Activated naive CD4-positive, alpha-beta T cell treated with anti-CD3 and anti-CD28 coated beads, Interleukin-2, amount 50 U/mL, for 72 hours (primary cell): ENCODE measurements around the gene ANKRD27. TPM values are rescaled to one million over a fixed set of nuclear protein-coding genes. Genes with fewer than 3 reads are reported as not detected.
"Not testable (repeated sequence)": the region's sequence is repeated elsewhere in the genome, so short reads cannot be mapped to it uniquely, and the experiment has no call there.

ENCODE experiments used
- ATAC-seq, 2 donors: fragments of 150-1000 bp; cut with Tn5 transposase; 2 replicates each; pipeline ENCODE4 v1.10.0; 2021; ENCODE audit warnings: mild to moderate bottlenecking in 2 of 2, moderate library complexity in 2 of 2
- DNase-seq, 2 donors: peaks; one replicate each; pipeline ENCODE4 v3.0.0; 2021 to 2022; ENCODE audit warnings: low spot score in 2 of 2
- H3K27ac Mint-ChIP-seq, 2 donors: one replicate each; pipeline ENCODE4 v1.8.0; 2022; ENCODE audit warnings: mild to moderate bottlenecking in 2 of 2, mixed read lengths in 2 of 2
- H3K36me3 Mint-ChIP-seq, 2 donors: one replicate each; pipeline ENCODE4 v1.8.0; 2022; ENCODE audit warnings: mixed read lengths in 2 of 2
- H3K9me3 Mint-ChIP-seq, 2 donors: one replicate each; pipeline ENCODE4 v1.8.0; 2022; ENCODE audit warnings: mixed read lengths in 2 of 2
- total RNA-seq, 2 donors: library from RNA; stranded (reverse); gene quantifications; one replicate each; pipeline ENCODE4 v1.2.3, GENCODE V29; 2022

ANKRD27 gene
- total RNA-seq, 2 donors from 2014 or later: 30.2 to 38.5 TPM

DNA sequence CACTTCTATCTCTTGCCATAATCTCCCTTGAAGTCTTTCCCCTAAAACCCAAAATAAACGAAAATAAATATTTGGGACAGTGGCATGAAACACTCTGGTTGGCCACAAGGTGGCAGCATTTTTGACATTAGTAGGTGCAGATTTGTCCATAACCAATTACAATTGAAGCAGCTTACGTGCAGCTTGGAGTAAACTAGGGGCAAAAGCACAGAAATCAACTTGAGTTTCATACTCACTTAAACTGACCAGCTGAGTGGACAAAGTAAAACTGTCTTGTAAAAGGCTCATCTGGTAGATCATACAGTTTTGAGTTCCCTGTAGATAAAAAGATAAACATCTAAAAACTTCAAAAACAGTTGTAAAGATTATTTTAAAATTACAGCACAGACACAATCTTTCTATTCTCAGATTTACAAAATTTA lies 75.2 kb downstream of the ANKRD27 start:
- Mint-ChIP-seq H3K27ac (peak overlapping the region in 1 of 2 donors; percentile 7), H3K36me3 (peaks cover 0 to 6% of the 10 kb centered on the region in 2 donors), H3K9me3 (no peaks in the 10 kb centered on the region)
- peak in 1 of 2 donors; percentile 55 for DNase-seq
- ATAC-seq: peak in 1 of 2 donors; percentile 54

DNA sequence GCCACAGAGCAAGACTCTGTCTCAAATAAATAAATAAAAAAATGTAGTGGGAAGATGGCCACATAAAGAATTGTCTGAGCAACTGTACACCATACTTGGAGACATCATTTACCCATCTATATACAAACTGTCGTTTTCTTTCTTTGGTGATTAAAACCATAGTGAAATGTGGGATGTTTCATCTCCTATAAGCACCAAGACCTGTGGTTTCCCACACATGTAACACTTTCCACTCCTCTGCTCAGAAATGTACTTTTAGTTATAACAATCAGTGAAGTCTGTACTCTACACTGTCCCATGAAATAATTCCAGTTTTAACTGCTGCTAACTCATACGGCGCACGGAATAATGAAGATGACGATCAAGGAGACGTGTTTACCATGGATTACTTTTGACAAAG lies 75.7 kb downstream of the ANKRD27 start:
- peak overlapping the region in 1 of 2 donors; percentile 7 for H3K27ac Mint-ChIP-seq
- ATAC-seq (peak; percentile 73 to 88), DNase-seq (no peak)
- peaks cover 0 to 7% of the 10 kb centered on the region in 2 donors for H3K36me3 Mint-ChIP-seq
- H3K9me3 Mint-ChIP-seq: no peaks in the 10 kb centered on the region

GRCh38 chr19:32598022-32598421 lies 77.0 kb downstream of the ANKRD27 start:
- Mint-ChIP-seq H3K27ac (no peak overlapping the region), H3K9me3 (no peaks in the 10 kb centered on the region), H3K36me3 (peaks cover 5 to 18% of the 10 kb centered on the region in 2 donors)
- ATAC-seq (no peak), DNase-seq (no peak)

- DNase-seq (no peak), ATAC-seq (no peak)
- Mint-ChIP-seq H3K9me3 (no peaks in the 10 kb centered on the region), H3K36me3 (peaks cover 20 to 34% of the 10 kb centered on the region in 2 donors), H3K27ac (no peak overlapping the region)
Measured at GRCh38 chr19:32595491-32595890, 79.5 kb downstream of the ANKRD27 start.

DNA sequence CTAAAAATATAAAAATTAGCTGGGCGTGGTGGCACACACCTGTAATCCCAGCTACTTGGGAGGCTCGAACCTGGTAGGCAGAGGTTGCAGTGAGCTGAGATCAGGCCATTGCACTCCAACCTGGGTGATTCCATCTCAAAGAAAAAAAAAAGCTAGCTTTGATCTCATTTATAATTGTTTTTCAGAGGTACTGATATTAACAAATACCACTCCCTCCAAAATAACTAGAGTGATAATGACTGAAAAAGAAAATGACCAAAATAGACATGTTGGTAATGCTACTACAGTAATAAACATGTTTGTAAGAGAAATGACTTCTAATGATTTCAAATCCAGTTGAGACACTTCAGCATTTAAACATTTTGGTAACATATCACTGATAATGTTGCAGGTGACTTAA lies 81.0 kb downstream of the ANKRD27 start:
- DNase-seq (no peak), ATAC-seq (no peak)
- Mint-ChIP-seq H3K36me3 (peaks cover 20 to 29% of the 10 kb centered on the region in 2 donors), H3K9me3 (no peaks in the 10 kb centered on the region), H3K27ac (no peak overlapping the region)

GRCh38 chr19:32587747-32588504 lies 87.1 kb downstream of the ANKRD27 start:
- H3K9me3 Mint-ChIP-seq, H3K27ac Mint-ChIP-seq, DNase-seq, ATAC-seq: not testable (repeated sequence)
- H3K36me3 Mint-ChIP-seq: peaks cover 26 to 58% of the 10 kb centered on the region in 2 donors

DNA sequence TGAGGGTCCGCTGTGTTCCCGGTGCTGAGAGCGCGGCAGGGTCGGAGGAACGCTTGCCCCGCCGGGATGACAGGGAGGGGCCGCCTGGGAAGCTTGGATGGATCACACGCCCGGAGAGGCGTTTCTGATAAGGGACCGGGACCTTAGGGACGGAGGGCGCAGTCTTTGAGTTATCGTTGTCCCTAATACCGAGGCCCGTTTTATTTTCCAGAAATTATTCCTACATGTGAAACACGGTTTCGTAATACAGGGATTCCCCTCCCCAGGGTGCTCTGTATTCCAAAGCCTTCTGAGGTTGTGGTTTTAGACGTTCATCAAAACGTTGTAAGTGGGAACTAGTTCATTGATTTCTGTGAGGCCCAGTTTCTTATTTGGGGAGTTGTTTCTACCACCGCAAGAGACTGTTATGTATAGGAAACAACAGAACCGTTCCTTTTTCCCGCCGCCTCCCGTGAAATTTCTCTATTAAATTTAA lies 93.2 kb downstream of the ANKRD27 start:
- peak in 1 of 2 donors; percentile 3 for ATAC-seq
- no peak for DNase-seq
- no peaks in the 10 kb centered on the region for H3K9me3 Mint-ChIP-seq
- peaks cover 6 to 35% of the 10 kb centered on the region in 2 donors for H3K36me3 Mint-ChIP-seq
- peak overlapping the region; percentile 75 to 89 for H3K27ac Mint-ChIP-seq

GRCh38 chr19:32580901-32581704 lies 93.9 kb downstream of the ANKRD27 start, which contains the start of gene PDCD5:
PDCD5 (plus strand) TSS chr19:32581190; CDS start chr19:32581262, 72 bp downstream.
- peaks cover 5 to 29% of the 10 kb centered on the region in 2 donors for H3K36me3 Mint-ChIP-seq
- H3K27ac Mint-ChIP-seq: peak within 1 kb of the TSS; percentile 75 to 89
- ATAC-seq (peak; percentile 94 to 95), DNase-seq (peak; percentile 93 to 94)
- H3K9me3 Mint-ChIP-seq: no peaks in the 10 kb centered on the region

DNA sequence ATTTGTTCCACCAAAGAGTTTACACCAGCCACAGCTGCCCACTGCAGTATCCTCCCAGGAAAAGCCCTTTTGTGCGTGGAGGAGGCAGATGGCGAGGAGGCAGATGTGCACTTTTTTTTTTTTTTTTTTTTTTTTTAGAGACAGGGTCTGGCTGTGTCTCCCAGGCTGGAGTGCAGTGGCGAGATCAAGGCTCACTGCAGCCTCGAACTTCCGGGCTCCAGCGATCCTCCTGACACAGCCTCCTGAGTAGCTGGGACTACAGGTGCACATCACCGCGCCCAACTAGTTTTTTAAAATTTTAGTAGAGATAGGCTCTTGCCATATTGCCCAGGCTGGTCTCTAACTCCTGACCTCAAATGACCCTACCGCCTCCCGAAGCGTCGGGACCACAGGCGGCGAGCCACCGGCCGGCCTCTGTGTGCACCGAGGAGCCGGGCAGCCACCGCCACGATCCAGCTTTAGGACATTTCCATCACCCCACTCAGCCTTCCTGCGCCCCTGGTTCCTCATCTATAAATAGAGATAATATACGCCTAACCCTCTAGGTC lies 94.6 kb downstream of the ANKRD27 start:
- DNase-seq (no peak), ATAC-seq (peak in 1 of 2 donors; percentile 27)
- Mint-ChIP-seq H3K27ac (peak overlapping the region; percentile 14 to 75), H3K36me3 (peaks cover 5 to 22% of the 10 kb centered on the region in 2 donors), H3K9me3 (no peaks in the 10 kb centered on the region)

DNA sequence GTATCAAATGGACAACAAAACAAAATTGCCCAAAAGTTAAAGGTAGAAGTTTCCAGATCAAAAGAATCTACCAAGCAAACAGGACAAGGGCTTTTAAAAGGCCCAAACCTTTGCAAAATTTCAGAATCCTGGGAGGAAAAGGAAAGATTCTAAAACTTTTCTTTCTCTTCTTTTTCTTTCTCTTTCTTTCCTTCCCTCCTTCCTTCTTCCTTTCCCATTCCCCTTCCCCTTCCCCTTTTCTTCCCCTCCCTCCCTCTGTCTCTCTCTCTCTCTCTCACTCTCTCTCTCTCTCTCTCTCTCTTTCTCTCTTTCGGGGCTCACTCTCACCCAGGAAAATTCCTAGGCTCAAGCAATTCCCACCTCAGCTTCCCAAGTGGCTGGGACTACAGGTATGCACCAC lies 98.2 kb downstream of the ANKRD27 start:
- Mint-ChIP-seq H3K36me3 (no peaks in the 10 kb centered on the region), H3K9me3 (no peaks in the 10 kb centered on the region), H3K27ac (no peak overlapping the region)
- no peak for DNase-seq
- ATAC-seq: no peak

- Mint-ChIP-seq H3K9me3 (no peaks in the 10 kb centered on the region), H3K27ac (no peak overlapping the region), H3K36me3 (no peaks in the 10 kb centered on the region)
- ATAC-seq (no peak), DNase-seq (no peak)
Measured at GRCh38 chr19:32573492-32573794, 101.5 kb downstream of the ANKRD27 start.

DNA sequence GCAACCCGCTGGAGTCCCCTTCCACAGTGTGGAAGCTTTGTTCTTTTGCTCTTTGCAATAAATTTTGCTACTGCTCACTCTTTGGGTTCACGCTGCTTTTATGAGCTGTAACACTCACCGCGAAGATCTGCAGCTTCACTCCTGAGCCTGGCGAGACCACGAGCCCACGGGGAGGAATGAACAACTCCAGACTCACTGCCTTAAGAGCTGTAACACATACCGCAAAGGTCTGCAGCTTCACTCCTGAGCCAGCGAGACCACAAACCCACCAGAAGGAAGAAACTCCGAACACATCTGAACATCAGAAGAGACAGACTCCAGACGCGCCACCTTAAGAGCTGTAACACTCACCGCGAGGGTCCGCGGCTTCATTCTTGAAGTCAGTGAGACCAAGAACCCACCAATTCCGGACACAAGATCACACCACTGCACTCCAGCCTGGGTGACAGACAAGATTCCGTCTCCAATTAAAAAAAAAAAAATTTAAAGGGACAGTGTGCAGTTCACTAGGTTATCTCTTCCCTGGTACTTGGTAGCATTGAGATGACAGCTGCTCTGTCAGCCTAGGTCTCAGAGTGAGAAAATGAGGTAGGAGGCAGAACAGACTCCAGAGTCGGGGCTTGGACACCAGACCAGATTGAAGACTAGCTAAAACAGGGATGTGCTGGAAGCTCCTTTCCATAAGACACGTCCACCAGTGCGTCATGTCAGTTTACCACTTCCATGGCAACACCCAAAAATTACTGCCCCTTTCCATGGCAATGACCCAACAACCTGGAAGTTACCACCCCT lies 102.1 kb downstream of the ANKRD27 start:
- ATAC-seq: peak; percentile 43 to 46
- peak overlapping the region in 1 of 2 donors; percentile 39 for H3K27ac Mint-ChIP-seq
- not testable (repeated sequence) for DNase-seq, H3K9me3 Mint-ChIP-seq, H3K36me3 Mint-ChIP-seq

DNA sequence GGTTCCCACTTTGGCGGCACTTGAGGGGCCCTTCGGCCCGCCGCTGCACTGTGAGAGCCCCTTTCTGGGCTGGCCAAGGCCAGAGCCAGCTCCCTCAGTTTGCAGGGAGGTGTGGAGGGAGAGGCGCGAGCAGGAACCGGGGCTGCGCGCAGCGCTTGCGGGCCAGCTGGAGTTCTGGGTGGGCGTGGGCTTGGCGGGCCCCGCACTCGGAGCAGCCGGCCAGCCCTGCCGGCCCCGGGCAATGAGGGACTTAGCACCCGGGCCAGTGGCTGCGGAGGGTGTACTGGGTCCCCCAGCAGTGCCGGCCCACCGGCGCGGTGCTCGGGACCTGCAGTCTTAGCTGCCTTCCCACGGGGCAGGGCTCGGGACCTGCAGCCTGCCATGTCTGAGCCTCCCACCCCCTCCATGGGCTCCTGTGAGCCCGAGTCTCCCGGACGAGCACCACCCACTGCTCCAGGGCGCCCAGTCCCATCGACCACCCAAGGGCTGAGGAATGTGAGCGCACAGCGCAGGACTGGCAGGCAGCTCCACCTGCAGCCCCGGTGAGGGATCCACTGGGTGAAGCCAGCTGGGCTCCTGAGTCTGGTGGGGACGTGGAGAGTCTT lies 103.4 kb downstream of the ANKRD27 start:
- ATAC-seq, DNase-seq, H3K36me3 Mint-ChIP-seq, H3K9me3 Mint-ChIP-seq, H3K27ac Mint-ChIP-seq: not testable (repeated sequence)

- H3K9me3 Mint-ChIP-seq: no peaks in the 10 kb centered on the region
- ATAC-seq (peak; percentile 67 to 87), DNase-seq (peak in 1 of 2 donors; percentile 36)
- no peaks in the 10 kb centered on the region for H3K36me3 Mint-ChIP-seq
- H3K27ac Mint-ChIP-seq: no peak overlapping the region
Measured at GRCh38 chr19:32570081-32570785, 104.7 kb downstream of the ANKRD27 start.

GRCh38 chr19:32567486-32567885 lies 107.5 kb downstream of the ANKRD27 start:
- H3K27ac Mint-ChIP-seq: no peak overlapping the region
- no peaks in the 10 kb centered on the region for H3K9me3 Mint-ChIP-seq

More at GRCh38 chr19:32567486-32567885, 107.5 kb downstream of the ANKRD27 start:
- ATAC-seq (no peak), DNase-seq (no peak)
- H3K36me3 Mint-ChIP-seq: no peaks in the 10 kb centered on the region
